GM12864 (cell line): ENCODE results near the gene C11orf21.

Experiments
- DNase-seq: peaks from one replicate; pipeline ENCODE4 v3.0.0-alpha.2; 2011; ENCODE audit warnings: low read depth
- H3K4me3 ChIP-seq: 2 replicates; pipeline ENCODE4 v1.5.1; 2011; ENCODE audit warnings: mild to moderate bottlenecking, low read depth, low read length, control low read depth
- CTCF ChIP-seq: IDR thresholded peaks from 2 replicates; pipeline ENCODE4 v1.5.1; 2011; ENCODE audit warnings: low read depth, mild to moderate bottlenecking, moderate library complexity, low read length, control low read depth, inconsistent platforms; ENCODE audit errors: missing control alignments

The C11orf21 gene

GRCh38 chr11:2268729-2269600 is 32.8 kb downstream of the C11orf21 start:
- TF ChIP-seq CTCF, result no peak
- no peak for DNase-seq
- peak overlapping the region; percentile 19 for H3K4me3 ChIP-seq

GRCh38 chr11:2267851-2268728 is 33.6 kb downstream of the C11orf21 start:
- TF ChIP-seq CTCF, result no peak
- DNase-seq, result no peak
- H3K4me3 ChIP-seq, result no peak overlapping the region

GRCh38 chr11:2267306-2267850 is 34.3 kb downstream of the C11orf21 start:
- no peak for DNase-seq
- H3K4me3 ChIP-seq, result no peak overlapping the region
- TF ChIP-seq CTCF, result no peak

GRCh38 chr11:2266586-2267305 is 35.0 kb downstream of the C11orf21 start:
- H3K4me3 ChIP-seq, result no peak overlapping the region
- TF ChIP-seq CTCF, result no peak
- DNase-seq, result no peak

GRCh38 chr11:2265854-2266585 is 35.7 kb downstream of the C11orf21 start:
- H3K4me3 ChIP-seq, result no peak overlapping the region

More at GRCh38 chr11:2265854-2266585, 35.7 kb downstream of the C11orf21 start:
- no peak for TF ChIP-seq CTCF
- no peak for DNase-seq
